Esophagus squamous epithelium (tissue), 4 donors: Measurements from ENCODE around the gene ZSCAN1.

ENCODE experiments used
- CTCF ChIP-seq, 6 experiments: fragments of 450-650 bp in 4 of 6; fragments of 200-600 bp in 2 of 6; sonication (generic) in 2 of 6; IDR thresholded peaks; one replicate each; pipeline ENCODE4 v1.5.1; 2016 to 2019; ENCODE audit warnings: antibody characterized with exemption in 6 of 6, mild to moderate bottlenecking in 4 of 6, moderate library complexity in 4 of 6
- POLR2A ChIP-seq, 4 donors: fragments of 450-650 bp; IDR thresholded peaks; one replicate each; pipeline ENCODE4 v1.6.1; 2017; ENCODE audit warnings: antibody characterized with exemption in 4 of 4, mild to moderate bottlenecking in 4 of 4, moderate library complexity in 3 of 4

GRCh38 chr19:58033741-58034476 is at the start of gene ZSCAN1:
- TF ChIP-seq CTCF (IDR thresholded peaks at IDR 0.05): no peak
- TF ChIP-seq POLR2A (IDR thresholded peaks at IDR 0.05): no peak
